Astrocyte of the hippocampus (primary cell): ENCODE measurements around the gene TBKBP1.

Experiments used
- DNase-seq: peaks from one replicate; pipeline ENCODE4 v3.0.0; 2011; ENCODE audit warnings: low read depth, low spot score

The TBKBP1 gene

GRCh38 chr17:47697906-47698711 lies 4.1 kb downstream of the TBKBP1 start:
- DNase-seq, result no peak

GRCh38 chr17:47698749-47699535 lies 5.0 kb downstream of the TBKBP1 start:
- peak; percentile 71 for DNase-seq

- no peak for DNase-seq
Measured at GRCh38 chr17:47699536-47699840, 5.5 kb downstream of the TBKBP1 start.

GRCh38 chr17:47700471-47701449 lies 6.8 kb downstream of the TBKBP1 start:
- DNase-seq, result no peak

GRCh38 chr17:47701608-47702007 lies 7.6 kb downstream of the TBKBP1 start:
- no peak for DNase-seq

- DNase-seq, result no peak
Measured at GRCh38 chr17:47702391-47702995, 8.5 kb downstream of the TBKBP1 start.

- DNase-seq, result no peak
Measured at GRCh38 chr17:47703191-47703591, 9.2 kb downstream of the TBKBP1 start.

- no peak for DNase-seq
Measured at GRCh38 chr17:47703671-47704070, 9.7 kb downstream of the TBKBP1 start.

GRCh38 chr17:47704116-47704515 lies 10.2 kb downstream of the TBKBP1 start:
- DNase-seq, result no peak

- no peak for DNase-seq
Measured at GRCh38 chr17:47704736-47705135, 10.8 kb downstream of the TBKBP1 start.

- DNase-seq, result no peak
Measured at GRCh38 chr17:47705536-47706530, 11.9 kb downstream of the TBKBP1 start.

- no peak for DNase-seq
Measured at GRCh38 chr17:47707056-47707804, 13.3 kb downstream of the TBKBP1 start.

- no peak for DNase-seq
Measured at GRCh38 chr17:47707884-47708283, 13.9 kb downstream of the TBKBP1 start.

GRCh38 chr17:47708312-47708863 lies 14.4 kb downstream of the TBKBP1 start:
- no peak for DNase-seq

GRCh38 chr17:47708864-47709541 lies 15.0 kb downstream of the TBKBP1 start:
- DNase-seq, result peak; percentile 85

- no peak for DNase-seq
Measured at GRCh38 chr17:47709594-47709993, 15.6 kb downstream of the TBKBP1 start.

- no peak for DNase-seq
Measured at GRCh38 chr17:47711366-47712099, 17.6 kb downstream of the TBKBP1 start.
